WTC11 (cell line): ENCODE data around the gene GNAS. TPM values are rescaled to one million over a fixed set of nuclear protein-coding genes. Genes with fewer than 3 reads are reported as not detected.

Source experiments
- ATAC-seq: fragments of 200-7000 bp; cut with Tn5 transposase; 2 replicates; pipeline ENCODE4 v1.10.0; 2021; ENCODE audit warnings: mild to moderate bottlenecking, moderate library complexity
- CTCF ChIA-PET: fragments of 300-600 bp; sonication (Branson Sonifier 250); formaldehyde crosslinking; loops from one replicate; lab custom pipeline; 2021; ENCODE audit warnings: antibody characterized with exemption; lab: Charles Lee
- POLR2A ChIA-PET: fragments of 350-600 bp; sonication (Branson Sonifier 250); formaldehyde crosslinking; loops from one replicate; lab custom pipeline; 2021; ENCODE audit warnings: antibody characterized with exemption; lab: Charles Lee
- DNase-seq: peaks from one replicate; pipeline ENCODE4 v3.0.0; 2021; ENCODE audit warnings: low spot score
- H3K27ac Mint-ChIP-seq: 2 replicates; pipeline ENCODE4 v1.8.0; 2021; ENCODE audit warnings: mixed read lengths
- H3K27me3 Mint-ChIP-seq: 2 replicates; pipeline ENCODE4 v1.8.0; 2021; ENCODE audit warnings: low read depth, mild to moderate bottlenecking, moderate library complexity, mixed read lengths
- H3K36me3 Mint-ChIP-seq: 2 replicates; pipeline ENCODE4 v1.8.0; 2021; ENCODE audit warnings: mixed read lengths
- H3K4me1 Mint-ChIP-seq: 2 replicates; pipeline ENCODE4 v1.8.0; 2022; ENCODE audit warnings: mixed read lengths
- H3K4me3 Mint-ChIP-seq: 2 replicates; pipeline ENCODE4 v1.8.0; 2021; ENCODE audit warnings: mild to moderate bottlenecking, moderate library complexity, mixed read lengths
- H3K9me3 Mint-ChIP-seq: 2 replicates; pipeline ENCODE4 v1.8.0; 2021; ENCODE audit warnings: mixed read lengths
- ATF6 ChIP-seq: sonication (generic); formaldehyde crosslinking; IDR thresholded peaks from 2 replicates; pipeline ENCODE4 v1.8.1; 2023; ENCODE audit warnings: mild to moderate bottlenecking, missing genetic modification reagents
- EMX1 ChIP-seq: fragments of 250-450 bp; sonication (Bioruptor Pico); IDR thresholded peaks from 2 replicates; pipeline ENCODE4 v1.8.0; 2021; ENCODE audit warnings: mild to moderate bottlenecking
- GTF2I ChIP-seq: fragments of 250-450 bp; sonication (Bioruptor Pico); conservative IDR thresholded peaks from 2 replicates; pipeline ENCODE4 v1.4.0; 2021; ENCODE audit warnings: mild to moderate bottlenecking
- HMGXB4 ChIP-seq: sonication (generic); formaldehyde crosslinking; IDR thresholded peaks from 2 replicates; pipeline ENCODE4 v1.8.1; 2023; ENCODE audit warnings: mild to moderate bottlenecking, moderate library complexity, missing genetic modification reagents
- IRF2 ChIP-seq: sonication (generic); formaldehyde crosslinking; IDR thresholded peaks from 2 replicates; pipeline ENCODE4 v1.8.0; 2022; ENCODE audit warnings: low read depth, missing genetic modification reagents, borderline replicate concordance
- MLX ChIP-seq: sonication (generic); formaldehyde crosslinking; IDR thresholded peaks from 2 replicates; pipeline ENCODE4 v1.8.1; 2023; ENCODE audit warnings: mild to moderate bottlenecking, missing genetic modification reagents, moderate library complexity
- MYBL2 ChIP-seq: sonication (generic); formaldehyde crosslinking; IDR thresholded peaks from 2 replicates; pipeline ENCODE4 v1.8.1; 2023; ENCODE audit warnings: mild to moderate bottlenecking, moderate library complexity, missing genetic modification reagents
- NFATC4 ChIP-seq: fragments of 250-450 bp; sonication (Bioruptor Pico); IDR thresholded peaks from 2 replicates; pipeline ENCODE4 v1.9.0; 2021; ENCODE audit warnings: mild to moderate bottlenecking
- NR3C1 ChIP-seq: sonication (generic); formaldehyde crosslinking; conservative IDR thresholded peaks from 2 replicates; pipeline ENCODE4 v1.8.1; 2023; ENCODE audit warnings: low read depth, mild to moderate bottlenecking, missing genetic modification reagents
- ZNF219 ChIP-seq: sonication (generic); formaldehyde crosslinking; IDR thresholded peaks from 2 replicates; pipeline ENCODE4 v1.8.0; 2023; ENCODE audit warnings: missing genetic modification reagents, mild to moderate bottlenecking, borderline replicate concordance
- ZNF423 ChIP-seq: fragments of 250-450 bp; sonication (Bioruptor Pico); IDR thresholded peaks from 2 replicates; pipeline ENCODE4 v2.1.2; 2022; ENCODE audit warnings: mild to moderate bottlenecking, moderate library complexity
- total RNA-seq: library from RNA; stranded (reverse); gene quantifications from 3 replicates; pipeline ENCODE4 v1.2.3, GENCODE V29; 2021
- TF ChIP-seq, protein P1 (sequence below): fragments of 250-450 bp; sonication (Bioruptor Pico); IDR thresholded peaks from 2 replicates; pipeline ENCODE4 v1.9.0; 2021; ENCODE audit warnings: mild to moderate bottlenecking
- TF ChIP-seq, protein P2 (sequence below): fragments of 250-450 bp; sonication (Bioruptor Pico); conservative IDR thresholded peaks from 2 replicates; pipeline ENCODE4 v1.9.0; 2021; ENCODE audit warnings: mild to moderate bottlenecking
- TF ChIP-seq, protein P3 (sequence below): sonication (generic); formaldehyde crosslinking; IDR thresholded peaks from 2 replicates; pipeline ENCODE4 v1.8.1; 2022; ENCODE audit warnings: low read depth, mild to moderate bottlenecking, moderate library complexity, missing genetic modification reagents, borderline replicate concordance
- TF ChIP-seq, protein P4 (sequence below): sonication (generic); formaldehyde crosslinking; IDR thresholded peaks from 2 replicates; pipeline ENCODE4 v1.8.0; 2022; ENCODE audit warnings: missing genetic modification reagents
- TF ChIP-seq, protein P5 (sequence below): fragments of 250-450 bp; sonication (Bioruptor Pico); IDR thresholded peaks from 2 replicates; pipeline ENCODE4 v1.8.0; 2021; ENCODE audit warnings: mild to moderate bottlenecking

GNAS gene
- total RNA-seq, 1 experiment from 2014 or later, result 868 TPM

DNA sequence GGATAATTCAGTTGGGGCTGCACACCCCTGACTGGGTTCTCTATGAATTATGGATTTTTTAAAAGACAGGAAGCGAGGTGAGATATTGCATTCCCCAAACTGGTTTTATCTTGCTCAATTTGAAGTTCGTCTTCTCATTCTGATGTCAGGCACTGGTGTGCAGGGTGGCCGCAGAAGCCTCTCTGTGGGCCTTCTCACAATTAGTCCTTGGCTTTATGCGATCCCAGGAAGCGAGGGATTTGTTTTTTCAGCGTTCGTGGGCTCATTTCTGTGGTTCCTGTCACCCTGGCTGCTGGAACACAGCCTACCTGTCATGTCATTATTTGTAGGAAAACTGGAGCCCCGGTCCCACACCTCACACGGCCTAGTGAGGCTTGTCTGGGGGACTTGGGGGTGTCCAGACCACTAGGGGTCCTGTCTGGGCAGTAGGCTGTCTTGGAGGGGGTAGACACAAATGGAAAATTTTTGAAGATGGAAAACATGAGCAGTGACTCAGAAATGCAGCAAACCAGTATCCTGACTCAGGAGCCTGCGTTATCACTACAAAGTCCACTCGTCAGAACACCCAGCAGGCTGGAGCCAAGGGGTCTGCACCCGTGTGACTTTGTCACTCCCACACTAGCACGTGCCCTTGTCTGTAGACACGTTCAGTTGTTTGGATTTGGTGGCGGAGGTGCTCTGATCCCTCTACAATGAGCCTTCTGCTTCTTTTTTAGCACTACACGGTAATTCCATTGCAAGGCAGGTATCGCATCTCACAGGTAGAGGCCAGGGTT lies 44.1 kb upstream of the GNAS start (continued):
- TF ChIP-seq ATF6 (no peak), MYBL2 (CRISPR knock-in tag) (no peak), NR3C1 (no peak), MLX (CRISPR knock-in tag) (no peak)
- TF ChIP-seq, protein P1, sequence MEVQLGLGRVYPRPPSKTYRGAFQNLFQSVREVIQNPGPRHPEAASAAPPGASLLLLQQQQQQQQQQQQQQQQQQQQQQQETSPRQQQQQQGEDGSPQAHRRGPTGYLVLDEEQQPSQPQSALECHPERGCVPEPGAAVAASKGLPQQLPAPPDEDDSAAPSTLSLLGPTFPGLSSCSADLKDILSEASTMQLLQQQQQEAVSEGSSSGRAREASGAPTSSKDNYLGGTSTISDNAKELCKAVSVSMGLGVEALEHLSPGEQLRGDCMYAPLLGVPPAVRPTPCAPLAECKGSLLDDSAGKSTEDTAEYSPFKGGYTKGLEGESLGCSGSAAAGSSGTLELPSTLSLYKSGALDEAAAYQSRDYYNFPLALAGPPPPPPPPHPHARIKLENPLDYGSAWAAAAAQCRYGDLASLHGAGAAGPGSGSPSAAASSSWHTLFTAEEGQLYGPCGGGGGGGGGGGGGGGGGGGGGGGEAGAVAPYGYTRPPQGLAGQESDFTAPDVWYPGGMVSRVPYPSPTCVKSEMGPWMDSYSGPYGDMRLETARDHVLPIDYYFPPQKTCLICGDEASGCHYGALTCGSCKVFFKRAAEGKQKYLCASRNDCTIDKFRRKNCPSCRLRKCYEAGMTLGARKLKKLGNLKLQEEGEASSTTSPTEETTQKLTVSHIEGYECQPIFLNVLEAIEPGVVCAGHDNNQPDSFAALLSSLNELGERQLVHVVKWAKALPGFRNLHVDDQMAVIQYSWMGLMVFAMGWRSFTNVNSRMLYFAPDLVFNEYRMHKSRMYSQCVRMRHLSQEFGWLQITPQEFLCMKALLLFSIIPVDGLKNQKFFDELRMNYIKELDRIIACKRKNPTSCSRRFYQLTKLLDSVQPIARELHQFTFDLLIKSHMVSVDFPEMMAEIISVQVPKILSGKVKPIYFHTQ, result no peak

GRCh38 chr20:58810116-58810878 lies 42.2 kb upstream of the GNAS start:
- Mint-ChIP-seq H3K27ac (no peak overlapping the region), H3K36me3 (no peaks in the 10 kb centered on the region), H3K4me3 (no peak overlapping the region)
- TF ChIP-seq, protein P2, sequence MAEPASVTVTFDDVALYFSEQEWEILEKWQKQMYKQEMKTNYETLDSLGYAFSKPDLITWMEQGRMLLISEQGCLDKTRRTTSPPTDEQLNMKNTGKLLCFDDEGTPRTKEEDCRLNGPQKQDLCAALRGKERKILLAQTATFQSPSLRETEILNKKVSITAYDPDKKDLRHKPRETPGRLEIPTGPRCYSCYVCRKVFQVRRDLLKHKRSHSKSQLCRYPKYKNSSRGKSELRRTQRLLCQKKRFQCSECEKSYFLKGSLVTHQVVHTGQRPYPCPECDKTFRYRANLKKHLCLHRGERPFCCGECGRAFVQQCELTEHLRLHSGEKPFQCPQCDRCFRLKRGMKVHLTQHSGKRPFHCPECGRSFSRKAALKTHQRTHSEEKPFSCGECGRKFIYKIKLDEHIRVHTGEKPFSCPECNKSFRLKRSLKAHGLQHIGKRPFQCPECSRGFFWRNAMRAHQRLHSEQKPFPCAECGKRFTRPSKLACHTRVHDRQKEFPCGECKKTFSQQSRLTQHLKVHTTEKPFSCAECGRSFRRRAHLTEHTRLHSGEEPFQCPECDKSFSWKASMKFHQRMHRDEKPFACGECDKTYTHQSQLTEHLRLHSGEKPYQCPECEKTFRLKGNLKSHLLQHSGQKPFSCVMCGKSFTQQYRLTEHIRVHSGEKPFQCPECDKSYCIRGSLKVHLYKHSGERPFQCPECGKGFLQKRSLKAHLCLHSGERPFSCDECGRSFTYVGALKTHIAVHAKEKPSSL (CRISPR knock-in tag), result no peak
- TF ChIP-seq HMGXB4 (CRISPR knock-in tag) (no peak), EMX1 (CRISPR knock-in tag) (no peak), ZNF423 (CRISPR knock-in tag) (no peak), ZNF219 (CRISPR knock-in tag) (no peak), IRF2 (CRISPR knock-in tag) (no peak), GTF2I (no peak), NFATC4 (CRISPR knock-in tag) (no peak)
- TF ChIP-seq, protein P3, sequence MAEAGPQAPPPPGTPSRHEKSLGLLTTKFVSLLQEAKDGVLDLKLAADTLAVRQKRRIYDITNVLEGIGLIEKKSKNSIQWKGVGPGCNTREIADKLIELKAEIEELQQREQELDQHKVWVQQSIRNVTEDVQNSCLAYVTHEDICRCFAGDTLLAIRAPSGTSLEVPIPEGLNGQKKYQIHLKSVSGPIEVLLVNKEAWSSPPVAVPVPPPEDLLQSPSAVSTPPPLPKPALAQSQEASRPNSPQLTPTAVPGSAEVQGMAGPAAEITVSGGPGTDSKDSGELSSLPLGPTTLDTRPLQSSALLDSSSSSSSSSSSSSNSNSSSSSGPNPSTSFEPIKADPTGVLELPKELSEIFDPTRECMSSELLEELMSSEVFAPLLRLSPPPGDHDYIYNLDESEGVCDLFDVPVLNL, result no peak
- TF ChIP-seq, protein P4, sequence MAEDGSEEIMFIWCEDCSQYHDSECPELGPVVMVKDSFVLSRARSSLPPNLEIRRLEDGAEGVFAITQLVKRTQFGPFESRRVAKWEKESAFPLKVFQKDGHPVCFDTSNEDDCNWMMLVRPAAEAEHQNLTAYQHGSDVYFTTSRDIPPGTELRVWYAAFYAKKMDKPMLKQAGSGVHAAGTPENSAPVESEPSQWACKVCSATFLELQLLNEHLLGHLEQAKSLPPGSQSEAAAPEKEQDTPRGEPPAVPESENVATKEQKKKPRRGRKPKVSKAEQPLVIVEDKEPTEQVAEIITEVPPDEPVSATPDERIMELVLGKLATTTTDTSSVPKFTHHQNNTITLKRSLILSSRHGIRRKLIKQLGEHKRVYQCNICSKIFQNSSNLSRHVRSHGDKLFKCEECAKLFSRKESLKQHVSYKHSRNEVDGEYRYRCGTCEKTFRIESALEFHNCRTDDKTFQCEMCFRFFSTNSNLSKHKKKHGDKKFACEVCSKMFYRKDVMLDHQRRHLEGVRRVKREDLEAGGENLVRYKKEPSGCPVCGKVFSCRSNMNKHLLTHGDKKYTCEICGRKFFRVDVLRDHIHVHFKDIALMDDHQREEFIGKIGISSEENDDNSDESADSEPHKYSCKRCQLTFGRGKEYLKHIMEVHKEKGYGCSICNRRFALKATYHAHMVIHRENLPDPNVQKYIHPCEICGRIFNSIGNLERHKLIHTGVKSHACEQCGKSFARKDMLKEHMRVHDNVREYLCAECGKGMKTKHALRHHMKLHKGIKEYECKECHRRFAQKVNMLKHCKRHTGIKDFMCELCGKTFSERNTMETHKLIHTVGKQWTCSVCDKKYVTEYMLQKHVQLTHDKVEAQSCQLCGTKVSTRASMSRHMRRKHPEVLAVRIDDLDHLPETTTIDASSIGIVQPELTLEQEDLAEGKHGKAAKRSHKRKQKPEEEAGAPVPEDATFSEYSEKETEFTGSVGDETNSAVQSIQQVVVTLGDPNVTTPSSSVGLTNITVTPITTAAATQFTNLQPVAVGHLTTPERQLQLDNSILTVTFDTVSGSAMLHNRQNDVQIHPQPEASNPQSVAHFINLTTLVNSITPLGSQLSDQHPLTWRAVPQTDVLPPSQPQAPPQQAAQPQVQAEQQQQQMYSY (CRISPR knock-in tag), result no peak
- TF ChIP-seq, protein P5, sequence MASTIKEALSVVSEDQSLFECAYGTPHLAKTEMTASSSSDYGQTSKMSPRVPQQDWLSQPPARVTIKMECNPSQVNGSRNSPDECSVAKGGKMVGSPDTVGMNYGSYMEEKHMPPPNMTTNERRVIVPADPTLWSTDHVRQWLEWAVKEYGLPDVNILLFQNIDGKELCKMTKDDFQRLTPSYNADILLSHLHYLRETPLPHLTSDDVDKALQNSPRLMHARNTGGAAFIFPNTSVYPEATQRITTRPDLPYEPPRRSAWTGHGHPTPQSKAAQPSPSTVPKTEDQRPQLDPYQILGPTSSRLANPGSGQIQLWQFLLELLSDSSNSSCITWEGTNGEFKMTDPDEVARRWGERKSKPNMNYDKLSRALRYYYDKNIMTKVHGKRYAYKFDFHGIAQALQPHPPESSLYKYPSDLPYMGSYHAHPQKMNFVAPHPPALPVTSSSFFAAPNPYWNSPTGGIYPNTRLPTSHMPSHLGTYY (CRISPR knock-in tag), result no peak

More at GRCh38 chr20:58810116-58810878, 42.2 kb upstream of the GNAS start:
- DNase-seq (no peak), ATAC-seq (no peak)
- peaks cover 3% of the 10 kb centered on the region; the same call in 1 of the 2 replicates for H3K9me3 Mint-ChIP-seq
- H3K27me3 Mint-ChIP-seq, result peaks cover 4% of the 10 kb centered on the region
- peaks cover 30% of the 10 kb centered on the region for H3K4me1 Mint-ChIP-seq
- POLR2A ChIA-PET, result no interaction called here
- CTCF ChIA-PET, result interaction anchor here (1.7 kb wide), 1 partner anchor 60 kb away, joined by 3 read pairs; no protein-coding TSS in a partner anchor
